H9 (cell line): ENCODE measurements around the gene SLC4A9. TPM values are rescaled to one million over a fixed set of nuclear protein-coding genes. Genes with fewer than 3 reads are reported as not detected.

Source experiments
- DNase-seq: peaks from one replicate; pipeline ENCODE4 v3.0.0-alpha.2; 2017
- H2AFZ ChIP-seq: one replicate; pipeline ENCODE4 v1.6.1; 2013; ENCODE audit warnings: mild to moderate bottlenecking, low read length, control low read depth, moderate library complexity
- H2AK5ac ChIP-seq: 2 replicates; pipeline ENCODE4 v1.6.1; 2013; ENCODE audit warnings: low read length, control low read depth, mixed read lengths; ENCODE audit not compliant: insufficient read length
- H2BK120ac ChIP-seq: one replicate; pipeline ENCODE4 v1.6.1; 2013; ENCODE audit warnings: low read depth, mild to moderate bottlenecking, low read length, control low read depth, inconsistent platforms; ENCODE audit not compliant: poor library complexity, severe bottlenecking
- H2BK12ac ChIP-seq: 2 replicates; pipeline ENCODE4 v1.6.1; 2013; ENCODE audit warnings: low read length, control low read depth, mixed read lengths, low read depth; ENCODE audit not compliant: insufficient read length
- H2BK15ac ChIP-seq: 2 replicates; pipeline ENCODE4 v1.6.1; 2013; ENCODE audit warnings: low read depth, low read length, control low read depth
- H2BK20ac ChIP-seq: one replicate; pipeline ENCODE4 v1.6.1; 2013; ENCODE audit warnings: low read depth, mild to moderate bottlenecking, low read length, control low read depth, inconsistent platforms; ENCODE audit not compliant: poor library complexity, severe bottlenecking
- H2BK5ac ChIP-seq: 2 replicates; pipeline ENCODE4 v1.6.1; 2013; ENCODE audit warnings: low read length, control low read depth, mixed read lengths; ENCODE audit not compliant: insufficient read length
- H3K14ac ChIP-seq: 2 replicates; pipeline ENCODE4 v1.6.1; 2013; ENCODE audit warnings: low read length, control low read depth; ENCODE audit not compliant: insufficient read depth
- H3K18ac ChIP-seq: 2 replicates; pipeline ENCODE4 v1.6.1; 2013; ENCODE audit warnings: low read depth, mild to moderate bottlenecking, mixed read lengths, low read length, control low read depth; ENCODE audit not compliant: insufficient read length
- H3K23ac ChIP-seq: 2 replicates; pipeline ENCODE4 v1.6.1; 2013; ENCODE audit warnings: low read length, control low read depth, mixed read lengths, low read depth; ENCODE audit not compliant: insufficient read length
- H3K23me2 ChIP-seq: 2 replicates; pipeline ENCODE4 v1.6.1; 2013; ENCODE audit warnings: low read depth, mild to moderate bottlenecking, mixed read lengths, low read length, control low read depth; ENCODE audit not compliant: insufficient read length, poor library complexity, severe bottlenecking
- H3K27ac ChIP-seq: 2 replicates; pipeline ENCODE4 v1.5.1; 2013; ENCODE audit warnings: low read length, control low read depth, mixed read lengths, low read depth; ENCODE audit not compliant: insufficient read length
- H3K27me3 ChIP-seq: 2 replicates; pipeline ENCODE4 v1.6.1; 2013; ENCODE audit warnings: low read length, control low read depth, inconsistent platforms; ENCODE audit not compliant: insufficient read depth
- H3K4ac ChIP-seq: 2 replicates; pipeline ENCODE4 v1.6.1; 2013; ENCODE audit warnings: low read depth, mild to moderate bottlenecking, control low read depth, inconsistent platforms, low read length, moderate library complexity
- H3K4me1 ChIP-seq: 2 replicates; pipeline ENCODE4 v1.6.1; 2013; ENCODE audit warnings: low read length, control low read depth, inconsistent platforms; ENCODE audit not compliant: insufficient read depth
- H3K4me2 ChIP-seq: 2 replicates; pipeline ENCODE4 v1.6.1; 2013; ENCODE audit warnings: low read length, control low read depth, mixed read lengths; ENCODE audit not compliant: insufficient read length, insufficient read depth
- H3K56ac ChIP-seq: 2 replicates; pipeline ENCODE4 v1.6.1; 2013; ENCODE audit warnings: low read depth, mild to moderate bottlenecking, mixed read lengths, low read length, control low read depth; ENCODE audit not compliant: insufficient read length
- H3K79me1 ChIP-seq: 2 replicates; pipeline ENCODE4 v1.6.1; 2013; ENCODE audit warnings: low read depth, mild to moderate bottlenecking, moderate library complexity, low read length, control low read depth, inconsistent platforms; ENCODE audit not compliant: insufficient read depth, poor library complexity, severe bottlenecking
- H3K79me2 ChIP-seq: 2 replicates; pipeline ENCODE4 v1.6.1; 2013; ENCODE audit warnings: low read length, control low read depth, inconsistent platforms; ENCODE audit not compliant: insufficient read depth
- H3K9ac ChIP-seq: 2 replicates; pipeline ENCODE4 v1.6.1; 2013; ENCODE audit warnings: low read length, control low read depth, mixed read lengths; ENCODE audit not compliant: insufficient read length; ENCODE audit errors: extremely low read depth
- H3K9me3 ChIP-seq: one replicate; pipeline ENCODE4 v1.6.1; 2013; ENCODE audit warnings: low read depth, low read length, inconsistent platforms; ENCODE audit not compliant: control insufficient read depth
- H3T11ph ChIP-seq: one replicate; pipeline ENCODE4 v1.6.1; 2013; ENCODE audit warnings: mild to moderate bottlenecking, low read length, control low read depth, inconsistent platforms
- H4K20me1 ChIP-seq: one replicate; pipeline ENCODE4 v1.6.1; 2013; ENCODE audit not compliant: control insufficient read depth, insufficient read length, insufficient read depth
- H4K5ac ChIP-seq: 2 replicates; pipeline ENCODE4 v1.6.1; 2013; ENCODE audit warnings: low read depth, mild to moderate bottlenecking, mixed read lengths, low read length, control low read depth; ENCODE audit not compliant: insufficient read length
- H4K8ac ChIP-seq: replicated peaks from 2 replicates; pipeline ENCODE4 v1.6.1; 2013; ENCODE audit warnings: low read length, control low read depth, mixed read lengths, low read depth; ENCODE audit not compliant: insufficient read length
- H4K91ac ChIP-seq: 2 replicates; pipeline ENCODE4 v1.6.1; 2013; ENCODE audit warnings: low read depth, mild to moderate bottlenecking, moderate library complexity, mixed read lengths, low read length, control low read depth; ENCODE audit not compliant: insufficient read length
- H3K27ac Mint-ChIP-seq, 3 experiments: 2 replicates in 2 of 3; 3 replicates in 1 of 3; pipeline ENCODE4 v1.8.0; 2020 to 2021; ENCODE audit warnings: mixed read lengths in 3 of 3, mild to moderate bottlenecking in 1 of 3, moderate library complexity in 1 of 3
- H3K27me3 Mint-ChIP-seq: 2 replicates; pipeline ENCODE4 v1.8.0; 2021; ENCODE audit warnings: low read depth, mild to moderate bottlenecking, moderate library complexity, mixed read lengths
- H3K36me3 Mint-ChIP-seq, 3 experiments: 2 replicates in 2 of 3; 3 replicates in 1 of 3; pipeline ENCODE4 v1.8.0; 2020 to 2021; ENCODE audit warnings: low read depth in 3 of 3, mixed read lengths in 3 of 3; ENCODE audit not compliant: insufficient read depth in 1 of 3
- H3K4me1 Mint-ChIP-seq, 2 experiments: 2 replicates each; pipeline ENCODE4 v1.8.0; 2020; ENCODE audit warnings: mixed read lengths in 2 of 2
- H3K4me3 Mint-ChIP-seq, 2 experiments: 2 replicates in 1 of 2; 3 replicates in 1 of 2; pipeline ENCODE4 v1.8.0; 2020 to 2021; ENCODE audit warnings: mild to moderate bottlenecking in 2 of 2, mixed read lengths in 2 of 2, moderate library complexity in 1 of 2
- H3K9me3 Mint-ChIP-seq, 2 experiments: 2 replicates in 1 of 2; 3 replicates in 1 of 2; pipeline ENCODE4 v1.8.0; 2020; ENCODE audit warnings: mild to moderate bottlenecking in 2 of 2, mixed read lengths in 2 of 2, moderate library complexity in 1 of 2
- WGBS: extraction: QIAGEN DNeasy Blood & Tissue Kit; methylation state at CpG from one replicate; pipeline ENCODE4 v1.1.7; 2013; ENCODE audit warnings: missing lambda C conversion rate, low lambda C conversion rate, mixed read lengths; ENCODE audit not compliant: insufficient read length; ENCODE audit errors: extremely low coverage; 5-methylcytosine and 5-hydroxymethylcytosine counted together
- total RNA-seq: library from RNA; stranded (reverse); gene quantifications from 2 replicates; pipeline ENCODE4 v1.2.1, GENCODE V29; 2021
- TF ChIP-seq, protein P1 (sequence below): fragments of 200-600 bp; sonication (generic); conservative IDR thresholded peaks from 3 replicates; pipeline ENCODE4 v1.8.0; 2021; ENCODE audit warnings: antibody characterized with exemption, mild to moderate bottlenecking

The SLC4A9 gene
- total RNA-seq, 1 experiment from 2014 or later = 0.07 TPM

GRCh38 chr5:140372971-140373487, 13.0 kb downstream of the SLC4A9 start:
- H3K9me3 ChIP-seq = no peaks in the 10 kb centered on the region
- no peak overlapping the region for H2AK5ac ChIP-seq
- Mint-ChIP-seq H3K27me3 (peaks cover 4% of the 10 kb centered on the region; the same call in 1 of the 2 replicates), H3K4me3 (peak overlapping the region in 1 of 2 experiments; percentile 12; a peak in 2 of 5 replicates), H3K4me1 (peaks cover 10 to 11% of the 10 kb centered on the region in 2 experiments), H3K9me3 (no peaks in the 10 kb centered on the region), H3K36me3 (no peaks in the 10 kb centered on the region), H3K27ac (no peak overlapping the region; a peak in 4 of 7 replicates)
- H3K56ac ChIP-seq = no peak overlapping the region
- H3K14ac ChIP-seq = no peak overlapping the region
- no peaks in the 10 kb centered on the region for H3K27me3 ChIP-seq
- H2AFZ ChIP-seq = no peak overlapping the region
- H4K91ac ChIP-seq = no peak overlapping the region
- H3K4me2 ChIP-seq = no peak overlapping the region
- WGBS = no CpG with 5 or more reads among the region's 2 CpGs
- DNase-seq = peak; percentile 90
- no peaks in the 10 kb centered on the region for H3K79me2 ChIP-seq
- no peak overlapping the region for H2BK20ac ChIP-seq
- no peak overlapping the region for H3K27ac ChIP-seq
- H2BK12ac ChIP-seq = no peak overlapping the region
- TF ChIP-seq, protein P1, sequence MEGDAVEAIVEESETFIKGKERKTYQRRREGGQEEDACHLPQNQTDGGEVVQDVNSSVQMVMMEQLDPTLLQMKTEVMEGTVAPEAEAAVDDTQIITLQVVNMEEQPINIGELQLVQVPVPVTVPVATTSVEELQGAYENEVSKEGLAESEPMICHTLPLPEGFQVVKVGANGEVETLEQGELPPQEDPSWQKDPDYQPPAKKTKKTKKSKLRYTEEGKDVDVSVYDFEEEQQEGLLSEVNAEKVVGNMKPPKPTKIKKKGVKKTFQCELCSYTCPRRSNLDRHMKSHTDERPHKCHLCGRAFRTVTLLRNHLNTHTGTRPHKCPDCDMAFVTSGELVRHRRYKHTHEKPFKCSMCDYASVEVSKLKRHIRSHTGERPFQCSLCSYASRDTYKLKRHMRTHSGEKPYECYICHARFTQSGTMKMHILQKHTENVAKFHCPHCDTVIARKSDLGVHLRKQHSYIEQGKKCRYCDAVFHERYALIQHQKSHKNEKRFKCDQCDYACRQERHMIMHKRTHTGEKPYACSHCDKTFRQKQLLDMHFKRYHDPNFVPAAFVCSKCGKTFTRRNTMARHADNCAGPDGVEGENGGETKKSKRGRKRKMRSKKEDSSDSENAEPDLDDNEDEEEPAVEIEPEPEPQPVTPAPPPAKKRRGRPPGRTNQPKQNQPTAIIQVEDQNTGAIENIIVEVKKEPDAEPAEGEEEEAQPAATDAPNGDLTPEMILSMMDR = peak; percentile 87
- H3K4ac ChIP-seq = no peak overlapping the region
- H4K8ac ChIP-seq = no peak overlapping the region
- H3K79me1 ChIP-seq = no peaks in the 10 kb centered on the region
- H3K23me2 ChIP-seq = no peaks in the 10 kb centered on the region
- H4K20me1 ChIP-seq = no peaks in the 10 kb centered on the region
- no peaks in the 10 kb centered on the region; the same call in 1 of the 2 replicates for H3K4me1 ChIP-seq
- no peak overlapping the region for H2BK15ac ChIP-seq
- no peak overlapping the region for H3K9ac ChIP-seq
- no peak overlapping the region for H3T11ph ChIP-seq
- no peak overlapping the region for H4K5ac ChIP-seq
- no peak overlapping the region for H3K23ac ChIP-seq
- no peak overlapping the region for H2BK5ac ChIP-seq
- H3K18ac ChIP-seq = no peak overlapping the region
- H2BK120ac ChIP-seq = no peak overlapping the region
